Ovary (tissue), 3 donors: ENCODE data around the gene CNDP1.

Source experiments
- EP300 ChIP-seq: sonication (generic); formaldehyde crosslinking; IDR thresholded peaks from one replicate; pipeline ENCODE4 v1.6.1; 2017; ENCODE audit warnings: antibody characterized with exemption
- POLR2A ChIP-seq: fragments of 450-650 bp; IDR thresholded peaks from one replicate; pipeline ENCODE4 v1.6.1; 2017; ENCODE audit warnings: antibody characterized with exemption, mild to moderate bottlenecking, moderate library complexity
- TF ChIP-seq, protein P1 (sequence below), 3 donors: fragments of 450-650 bp in 2 of 3; fragments of 200-600 bp in 1 of 3; IDR thresholded peaks; one replicate each; pipeline versions ENCODE4 v1.5.1 to v1.8.0; 2016 to 2022; ENCODE audit warnings: antibody characterized with exemption in 3 of 3, mild to moderate bottlenecking in 1 of 3
- donor health status: DM: no; HTN: no; CAD: no.

DNA sequence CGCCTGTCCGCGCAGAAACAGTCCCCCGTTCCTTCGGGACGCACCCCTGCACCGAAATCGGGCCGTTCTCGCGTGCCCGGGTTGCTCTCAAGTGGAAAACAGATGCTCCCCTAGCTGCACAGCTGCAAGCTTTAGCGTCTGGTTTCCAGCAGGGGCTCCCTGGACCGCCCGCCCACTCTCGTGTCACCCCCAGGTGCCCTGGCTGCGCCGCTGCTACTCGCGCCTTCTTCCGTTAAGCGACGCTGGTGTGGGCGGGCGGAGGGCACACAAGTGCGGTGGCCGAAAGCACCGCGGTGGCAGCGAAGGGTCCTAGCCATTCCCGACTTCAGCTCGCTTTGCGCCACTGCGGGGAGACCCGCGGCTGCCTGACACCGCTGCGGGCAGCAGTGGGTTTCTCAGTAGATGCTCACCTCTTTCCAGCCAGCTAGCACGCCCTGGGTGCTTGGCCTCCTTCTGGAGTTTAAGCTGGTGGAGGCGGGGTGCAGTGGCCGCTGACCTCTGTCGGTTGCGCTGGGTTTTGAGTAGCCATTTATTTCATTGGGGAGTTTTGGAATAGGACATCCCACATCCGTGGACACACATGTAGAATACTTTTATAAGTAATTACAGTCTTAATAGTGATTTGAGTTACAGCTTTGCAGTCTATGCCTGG, 64.2 kb downstream of the CNDP1 start:
- TF ChIP-seq EP300 (no peak), POLR2A (no peak)
- TF ChIP-seq, protein P1, sequence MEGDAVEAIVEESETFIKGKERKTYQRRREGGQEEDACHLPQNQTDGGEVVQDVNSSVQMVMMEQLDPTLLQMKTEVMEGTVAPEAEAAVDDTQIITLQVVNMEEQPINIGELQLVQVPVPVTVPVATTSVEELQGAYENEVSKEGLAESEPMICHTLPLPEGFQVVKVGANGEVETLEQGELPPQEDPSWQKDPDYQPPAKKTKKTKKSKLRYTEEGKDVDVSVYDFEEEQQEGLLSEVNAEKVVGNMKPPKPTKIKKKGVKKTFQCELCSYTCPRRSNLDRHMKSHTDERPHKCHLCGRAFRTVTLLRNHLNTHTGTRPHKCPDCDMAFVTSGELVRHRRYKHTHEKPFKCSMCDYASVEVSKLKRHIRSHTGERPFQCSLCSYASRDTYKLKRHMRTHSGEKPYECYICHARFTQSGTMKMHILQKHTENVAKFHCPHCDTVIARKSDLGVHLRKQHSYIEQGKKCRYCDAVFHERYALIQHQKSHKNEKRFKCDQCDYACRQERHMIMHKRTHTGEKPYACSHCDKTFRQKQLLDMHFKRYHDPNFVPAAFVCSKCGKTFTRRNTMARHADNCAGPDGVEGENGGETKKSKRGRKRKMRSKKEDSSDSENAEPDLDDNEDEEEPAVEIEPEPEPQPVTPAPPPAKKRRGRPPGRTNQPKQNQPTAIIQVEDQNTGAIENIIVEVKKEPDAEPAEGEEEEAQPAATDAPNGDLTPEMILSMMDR (IDR thresholded peaks at IDR 0.05): peak in 1 of 3 donors; percentile 7
